Fibroblast of lung (primary cell): ENCODE results near the gene TMEM92.

ENCODE experiments used
- CTCF ChIP-seq, 2 donors: IDR thresholded peaks in 1 of 2; conservative IDR thresholded peaks in 1 of 2; 1 replicate in 1 of 2; 2 replicates in 1 of 2; pipeline ENCODE4 v1.5.1; 2011 to 2012; ENCODE audit warnings: low read length in 2 of 2, control low read depth in 1 of 2, inconsistent platforms in 1 of 2, low read depth in 1 of 2, mild to moderate bottlenecking in 1 of 2
- EZH2 ChIP-seq: IDR thresholded peaks from 2 replicates; pipeline ENCODE4 v1.5.1; 2012; ENCODE audit warnings: low read length, control low read depth, mild to moderate bottlenecking; ENCODE audit errors: missing control alignments

GRCh38 chr17:50241431-50241830 is 32.8 kb upstream of the TMEM92 start:
- no peak for TF ChIP-seq CTCF (conservative IDR thresholded peaks at IDR 0.05 in 1 of 2, IDR thresholded peaks at IDR 0.05 in 1 of 2; ENCODE audit: low read depth in 1 of 2, low read length in 2 of 2)
- TF ChIP-seq EZH2 = no peak
